ENCODE measurements around the gene DNAJA4. TPM values are rescaled to one million over a fixed set of nuclear protein-coding genes. Genes with fewer than 3 reads are reported as not detected.

Gene DNAJA4
- total RNA-seq, 3 donors from 2014 or later (not counting 1 experiment from before 2014, with no cell fraction given): 23.2 to 28.8 (median 26.3) TPM

DNA sequence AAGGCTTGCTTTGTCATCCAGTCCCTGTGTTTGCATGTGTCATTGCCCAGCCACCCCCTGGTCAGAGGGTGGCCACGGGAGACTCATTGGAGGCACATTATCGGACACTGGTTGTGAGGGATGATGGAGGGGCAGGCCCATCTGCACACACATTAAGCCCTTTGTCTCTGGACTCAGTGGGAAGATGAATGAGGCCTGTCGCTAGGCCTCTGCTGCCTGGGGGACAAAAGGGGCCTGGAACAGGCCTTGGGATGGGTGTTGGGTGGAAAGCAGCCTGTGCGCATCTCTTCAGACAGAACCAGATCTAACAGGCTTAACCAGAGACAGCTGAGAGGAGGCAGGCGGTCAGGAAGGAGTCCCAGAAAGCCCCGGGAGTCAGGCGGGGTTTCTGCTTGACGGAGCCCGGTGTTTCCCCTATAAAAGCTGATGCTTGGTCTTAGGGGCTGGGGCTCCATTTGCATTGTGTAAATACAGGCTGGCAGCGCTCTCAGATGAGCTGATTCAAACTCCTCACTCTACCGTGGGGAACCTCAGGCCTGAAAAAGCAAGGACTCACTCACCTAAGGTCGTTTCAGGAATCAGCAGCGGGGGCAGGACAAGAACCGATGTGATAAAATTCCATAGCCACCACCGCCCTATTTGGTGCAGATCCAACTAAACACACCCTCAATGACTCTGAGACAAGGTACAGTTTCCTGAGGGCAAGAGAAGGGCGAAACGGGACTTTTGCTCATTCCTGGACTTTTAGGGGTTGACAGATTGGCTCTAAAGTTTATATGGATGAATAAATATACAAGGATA, 52.1 kb downstream of the DNAJA4 start:
- intact Hi-C loops (cut with micrococcal nuclease): no loop called here
- Histone ChIP-seq H3K4me1 (ENCODE audit: control insufficient read depth, insufficient read depth, low read length) (no peaks in the 10 kb centered on the region), H3K27ac (ENCODE audit: low read length) (no peak overlapping the region), H3K4me3 (ENCODE audit: low read length) (no peak overlapping the region), H3K27me3 (ENCODE audit: control insufficient read depth, insufficient read depth, low read length) (no peaks in the 10 kb centered on the region), H3K36me3 (ENCODE audit: control insufficient read depth, insufficient read depth, low read length) (no peaks in the 10 kb centered on the region), H3K9me3 (ENCODE audit: control insufficient read depth, insufficient read depth, low read length) (no peaks in the 10 kb centered on the region)
- Mint-ChIP-seq H3K27ac (no peak overlapping the region), H3K36me3 (no peaks in the 10 kb centered on the region), H3K4me1 (no peaks in the 10 kb centered on the region), H3K4me3 (no peak overlapping the region), H3K9me3 (no peaks in the 10 kb centered on the region), H3K27me3 (ENCODE audit: low read depth in 2 of 2) (no peaks in the 10 kb centered on the region)
- ATAC-seq (no peak), DNase-seq (no peak)
- TF ChIP-seq CTCF (IDR thresholded peaks at IDR 0.05): no peak
- 91% methylated on average over 17 of the region's 17 CpGs for WGBS (ENCODE audit: insufficient coverage)

GRCh38 chr15:78317145-78317836, 52.9 kb downstream of the DNAJA4 start:
- no peaks in the 10 kb centered on the region for H3K27me3 ChIP-seq (ENCODE audit: control insufficient read depth, insufficient read depth, low read length)
- Mint-ChIP-seq H3K9me3 (no peaks in the 10 kb centered on the region), H3K36me3 (no peaks in the 10 kb centered on the region), H3K4me1 (no peaks in the 10 kb centered on the region), H3K27ac (no peak overlapping the region), H3K4me3 (no peak overlapping the region), H3K27me3 (ENCODE audit: low read depth in 2 of 2) (no peaks in the 10 kb centered on the region)
- no peak overlapping the region for H3K4me3 ChIP-seq (ENCODE audit: low read length)
- intact Hi-C loops (cut with micrococcal nuclease): no loop called here
- DNase-seq (no peak), ATAC-seq (no peak)
- H3K27ac ChIP-seq (ENCODE audit: low read length): no peak overlapping the region
- no peaks in the 10 kb centered on the region for H3K4me1 ChIP-seq (ENCODE audit: control insufficient read depth, insufficient read depth, low read length)
- H3K9me3 ChIP-seq (ENCODE audit: control insufficient read depth, insufficient read depth, low read length): no peaks in the 10 kb centered on the region
- WGBS (ENCODE audit: insufficient coverage): 98% methylated on average over 8 of the region's 8 CpGs
- no peak for TF ChIP-seq CTCF (IDR thresholded peaks at IDR 0.05)
- no peaks in the 10 kb centered on the region for H3K36me3 ChIP-seq (ENCODE audit: control insufficient read depth, insufficient read depth, low read length)

- H3K4me3 ChIP-seq (ENCODE audit: low read length): no peak overlapping the region
- intact Hi-C loops (cut with micrococcal nuclease): no loop called here
- no peaks in the 10 kb centered on the region for H3K36me3 Mint-ChIP-seq
- H3K27me3 Mint-ChIP-seq (ENCODE audit: low read depth in 2 of 2): peaks cover 0 to 7% of the 10 kb centered on the region in 2 donors
- no peaks in the 10 kb centered on the region for H3K4me1 Mint-ChIP-seq
- no peaks in the 10 kb centered on the region for H3K4me1 ChIP-seq (ENCODE audit: control insufficient read depth, insufficient read depth, low read length)
- WGBS (ENCODE audit: insufficient coverage): 67% methylated on average over 10 of the region's 10 CpGs
- no peaks in the 10 kb centered on the region for H3K9me3 ChIP-seq (ENCODE audit: control insufficient read depth, insufficient read depth, low read length)
- no peaks in the 10 kb centered on the region for H3K27me3 ChIP-seq (ENCODE audit: control insufficient read depth, insufficient read depth, low read length)
- DNase-seq (no peak), ATAC-seq (no peak)
- TF ChIP-seq CTCF (IDR thresholded peaks at IDR 0.05): no peak
- H3K9me3 Mint-ChIP-seq: no peaks in the 10 kb centered on the region
- no peak overlapping the region for H3K27ac ChIP-seq (ENCODE audit: low read length)
- H3K36me3 ChIP-seq (ENCODE audit: control insufficient read depth, insufficient read depth, low read length): no peaks in the 10 kb centered on the region
- H3K27ac Mint-ChIP-seq: no peak overlapping the region
- H3K4me3 Mint-ChIP-seq: no peak overlapping the region
These were observed 55.2 kb downstream of the DNAJA4 start for GRCh38 chr15:78319588-78319987.
